Chondrocyte (in vitro differentiated cells): Measurements from ENCODE around the gene PRDM2. TPM values are rescaled to one million over a fixed set of nuclear protein-coding genes. Genes with fewer than 3 reads are reported as not detected.

Experiments
- DNase-seq: peaks from one replicate; pipeline ENCODE4 v3.0.0; 2021; ENCODE audit warnings: mixed read lengths, low spot score
- H3K27ac Mint-ChIP-seq: one replicate; pipeline ENCODE4 v1.8.0; 2021; ENCODE audit warnings: mild to moderate bottlenecking, moderate library complexity, mixed read lengths; ENCODE audit not compliant: unreplicated experiment
- H3K27me3 Mint-ChIP-seq: 2 replicates; pipeline ENCODE4 v1.8.0; 2021; ENCODE audit warnings: low read depth, mixed read lengths
- H3K36me3 Mint-ChIP-seq: 2 replicates; pipeline ENCODE4 v1.8.0; 2021; ENCODE audit warnings: low read depth, mixed read lengths
- H3K4me1 Mint-ChIP-seq: 2 replicates; pipeline ENCODE4 v1.8.0; 2021; ENCODE audit warnings: low read depth, mild to moderate bottlenecking, mixed read lengths
- H3K4me3 Mint-ChIP-seq: one replicate; pipeline ENCODE4 v1.8.0; 2021; ENCODE audit warnings: mild to moderate bottlenecking, moderate library complexity, mixed read lengths; ENCODE audit not compliant: unreplicated experiment
- H3K9me3 Mint-ChIP-seq: 2 replicates; pipeline ENCODE4 v1.8.0; 2021; ENCODE audit warnings: low read depth, mixed read lengths
- total RNA-seq: library from RNA; stranded (reverse); gene quantifications from 3 replicates; pipeline ENCODE4 v1.2.1, GENCODE V29; 2021
- TF ChIP-seq, protein P1 (sequence below): fragments of 200-600 bp; sonication (generic); IDR thresholded peaks from 2 replicates; pipeline ENCODE4 v1.5.0; 2021; ENCODE audit warnings: antibody characterized with exemption, mild to moderate bottlenecking, moderate library complexity

The PRDM2 gene
- total RNA-seq, 1 donor from 2014 or later: 36.8 TPM

DNA sequence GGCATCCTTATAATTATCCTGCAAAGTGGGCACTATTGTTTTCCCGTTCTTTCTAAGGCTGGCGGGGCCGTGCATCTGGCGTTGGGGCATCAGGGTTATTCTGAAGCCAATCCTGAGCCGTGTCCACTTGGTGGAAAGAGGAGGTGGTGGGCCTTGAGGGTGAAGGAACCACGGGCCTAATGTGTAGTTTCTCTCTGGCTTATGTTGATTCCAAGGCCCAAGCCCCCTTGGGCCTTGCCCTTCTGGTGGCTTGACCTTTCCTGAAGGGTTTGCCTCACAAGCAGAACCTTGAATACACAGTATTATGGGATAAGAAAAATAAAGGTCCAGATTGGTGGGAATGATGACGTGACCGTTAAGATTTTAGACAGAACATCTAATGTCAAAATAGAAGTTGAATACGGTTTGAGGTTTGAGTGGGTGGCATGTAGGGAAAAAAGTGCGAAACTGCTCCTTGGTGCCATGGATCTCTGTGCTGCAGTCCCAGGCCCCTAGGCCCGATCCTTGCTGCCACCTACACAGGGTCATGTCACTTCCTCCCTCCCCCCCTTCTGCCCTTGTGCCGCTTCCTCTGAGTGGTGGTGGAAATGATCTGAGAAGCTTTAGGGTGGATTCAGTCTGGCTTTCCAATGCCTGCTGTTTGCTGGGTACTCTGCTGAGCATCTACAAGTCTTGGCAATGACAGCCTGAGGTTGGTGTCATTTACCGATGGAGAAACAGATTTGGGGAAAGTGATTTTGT, 90.5 kb downstream of the PRDM2 start:
- no peak for DNase-seq
- Mint-ChIP-seq H3K27me3 (no peaks in the 10 kb centered on the region), H3K36me3 (peaks cover 20% of the 10 kb centered on the region), H3K9me3 (no peaks in the 10 kb centered on the region), H3K27ac (no peak overlapping the region), H3K4me3 (no peak overlapping the region), H3K4me1 (peaks cover 33% of the 10 kb centered on the region)
- TF ChIP-seq, protein P1, sequence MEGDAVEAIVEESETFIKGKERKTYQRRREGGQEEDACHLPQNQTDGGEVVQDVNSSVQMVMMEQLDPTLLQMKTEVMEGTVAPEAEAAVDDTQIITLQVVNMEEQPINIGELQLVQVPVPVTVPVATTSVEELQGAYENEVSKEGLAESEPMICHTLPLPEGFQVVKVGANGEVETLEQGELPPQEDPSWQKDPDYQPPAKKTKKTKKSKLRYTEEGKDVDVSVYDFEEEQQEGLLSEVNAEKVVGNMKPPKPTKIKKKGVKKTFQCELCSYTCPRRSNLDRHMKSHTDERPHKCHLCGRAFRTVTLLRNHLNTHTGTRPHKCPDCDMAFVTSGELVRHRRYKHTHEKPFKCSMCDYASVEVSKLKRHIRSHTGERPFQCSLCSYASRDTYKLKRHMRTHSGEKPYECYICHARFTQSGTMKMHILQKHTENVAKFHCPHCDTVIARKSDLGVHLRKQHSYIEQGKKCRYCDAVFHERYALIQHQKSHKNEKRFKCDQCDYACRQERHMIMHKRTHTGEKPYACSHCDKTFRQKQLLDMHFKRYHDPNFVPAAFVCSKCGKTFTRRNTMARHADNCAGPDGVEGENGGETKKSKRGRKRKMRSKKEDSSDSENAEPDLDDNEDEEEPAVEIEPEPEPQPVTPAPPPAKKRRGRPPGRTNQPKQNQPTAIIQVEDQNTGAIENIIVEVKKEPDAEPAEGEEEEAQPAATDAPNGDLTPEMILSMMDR: no peak

DNA sequence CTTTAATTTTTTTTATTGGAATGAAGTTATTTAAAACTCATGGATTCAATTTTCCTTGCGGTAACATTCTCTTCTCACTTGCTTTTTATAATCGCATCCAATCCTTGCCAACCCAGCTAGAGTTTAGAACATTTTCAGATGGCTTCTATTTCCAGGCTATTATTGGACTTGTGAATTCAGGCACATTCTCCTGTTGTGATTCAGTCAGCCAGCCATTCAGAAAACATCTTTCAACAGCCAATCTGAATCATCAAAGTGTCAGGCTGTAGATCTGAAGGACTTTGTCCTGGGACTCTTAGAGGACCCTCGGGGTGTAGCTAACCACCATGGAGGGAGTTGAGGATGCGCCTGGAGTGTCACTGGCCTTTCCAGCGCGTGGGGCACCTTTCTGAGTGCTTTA, 92.4 kb downstream of the PRDM2 start:
- DNase-seq: no peak
- no peaks in the 10 kb centered on the region for H3K9me3 Mint-ChIP-seq
- H3K4me3 Mint-ChIP-seq: no peak overlapping the region
- peaks cover 27% of the 10 kb centered on the region for H3K4me1 Mint-ChIP-seq
- H3K27me3 Mint-ChIP-seq: no peaks in the 10 kb centered on the region
- H3K27ac Mint-ChIP-seq: peak overlapping the region; percentile 79
- TF ChIP-seq, protein P1: no peak
- H3K36me3 Mint-ChIP-seq: peaks cover 17% of the 10 kb centered on the region

DNA sequence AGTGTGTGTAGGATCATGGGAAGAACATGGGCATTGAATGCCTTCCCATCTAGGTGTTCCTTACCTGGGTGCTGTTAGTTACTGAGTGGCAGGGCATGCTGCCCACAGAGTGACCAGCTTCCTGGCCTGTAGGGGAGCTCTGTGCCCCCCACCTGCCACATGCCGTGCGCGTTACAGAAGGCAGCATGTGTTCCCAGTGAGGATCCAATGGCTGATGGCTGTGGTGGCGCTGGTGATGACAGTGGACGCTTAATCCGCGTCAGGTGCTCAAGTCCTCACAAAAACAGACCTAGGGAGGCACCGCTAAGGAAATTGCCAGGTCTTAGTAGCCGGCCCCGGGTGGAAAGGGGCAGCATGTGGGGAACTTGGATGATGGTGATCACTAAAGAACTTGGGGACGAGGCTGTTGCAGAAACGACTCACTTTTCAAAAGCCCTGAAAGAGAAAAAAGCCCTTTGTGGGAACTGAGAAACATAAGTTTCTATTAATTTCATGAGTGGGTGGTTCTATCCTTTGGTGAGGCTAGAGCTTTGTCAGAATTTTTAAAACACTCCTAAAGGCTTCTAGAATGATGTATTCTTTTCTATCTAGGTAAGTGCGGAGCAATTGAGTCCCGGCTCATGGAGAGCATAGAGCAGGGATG, 93.2 kb downstream of the PRDM2 start:
- Mint-ChIP-seq H3K4me3 (no peak overlapping the region), H3K9me3 (no peaks in the 10 kb centered on the region), H3K4me1 (peaks cover 27% of the 10 kb centered on the region), H3K36me3 (peaks cover 17% of the 10 kb centered on the region), H3K27ac (peak overlapping the region; percentile 79), H3K27me3 (no peaks in the 10 kb centered on the region)
- TF ChIP-seq, protein P1: no peak
- DNase-seq: no peak

DNA sequence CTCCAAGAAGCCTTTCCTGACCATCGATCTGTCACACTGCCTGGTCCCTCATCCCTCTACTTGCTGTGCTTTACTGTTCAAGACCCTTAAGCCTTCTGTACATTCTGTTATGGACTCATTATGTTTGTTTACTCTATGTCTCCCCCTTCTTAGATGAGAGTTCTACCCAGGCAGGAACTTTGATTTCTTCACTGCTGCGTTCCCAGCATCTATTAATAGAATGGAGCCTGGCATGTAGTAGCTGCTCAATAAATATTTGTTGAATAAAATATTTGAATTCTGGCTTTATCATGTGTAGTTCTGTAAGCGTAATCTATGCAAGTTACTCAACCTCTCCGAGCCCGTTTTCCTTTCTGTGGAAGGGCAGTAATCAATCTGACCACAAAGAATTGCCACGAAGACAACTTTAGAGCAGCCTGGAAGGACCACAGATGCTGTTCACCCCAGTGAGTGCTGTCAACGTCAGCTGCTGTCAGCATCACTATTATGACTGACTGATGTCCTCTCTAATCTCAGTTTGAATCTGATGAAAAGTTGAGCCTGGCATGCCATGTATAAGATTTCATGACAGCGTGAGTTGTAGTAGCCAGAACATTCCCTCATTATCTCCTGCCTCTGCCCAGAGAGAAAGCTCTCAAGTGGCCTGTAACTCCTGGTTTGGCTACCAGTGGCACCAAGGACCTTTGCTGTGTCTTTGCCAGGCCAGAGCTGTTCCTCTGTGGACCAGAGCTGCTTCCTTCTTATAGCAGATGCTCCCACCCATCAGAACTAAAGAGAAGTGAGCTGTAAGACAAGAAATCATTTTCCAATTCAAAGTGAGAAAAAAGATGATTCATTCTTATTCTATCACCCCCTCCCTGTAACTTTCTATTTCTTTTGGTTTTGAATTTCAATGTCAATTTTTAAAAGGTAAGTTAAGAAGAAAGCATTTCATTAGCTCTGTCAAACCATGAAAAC, 94.5 kb downstream of the PRDM2 start:
- TF ChIP-seq, protein P1: no peak
- Mint-ChIP-seq H3K9me3 (no peaks in the 10 kb centered on the region), H3K27me3 (no peaks in the 10 kb centered on the region), H3K4me1 (peaks cover 27% of the 10 kb centered on the region), H3K27ac (no peak overlapping the region), H3K36me3 (peaks cover 14% of the 10 kb centered on the region), H3K4me3 (no peak overlapping the region)
- no peak for DNase-seq

DNA sequence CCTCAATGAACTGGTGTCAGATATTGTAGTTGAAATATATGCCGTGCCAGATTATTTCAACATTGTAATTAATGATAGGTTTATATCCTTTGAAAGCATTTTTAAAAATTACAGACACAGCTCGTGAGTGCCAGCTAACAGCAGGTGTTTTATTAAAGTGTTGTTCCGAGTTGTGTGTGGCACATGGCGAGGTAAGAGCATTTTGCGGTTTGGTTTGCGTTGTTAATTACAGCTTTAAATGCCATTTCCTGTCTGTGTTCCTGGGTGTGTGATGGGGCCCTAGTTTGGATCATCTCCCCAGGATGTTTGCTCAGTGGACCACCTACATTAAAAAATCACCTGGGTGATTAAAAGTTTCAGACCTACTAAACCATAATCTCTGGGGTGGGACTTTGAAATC, 97.4 kb downstream of the PRDM2 start:
- H3K36me3 Mint-ChIP-seq: peaks cover 11% of the 10 kb centered on the region
- H3K4me1 Mint-ChIP-seq: peaks cover 20% of the 10 kb centered on the region
- DNase-seq: no peak
- no peak overlapping the region for H3K27ac Mint-ChIP-seq
- H3K4me3 Mint-ChIP-seq: no peak overlapping the region
- H3K9me3 Mint-ChIP-seq: no peaks in the 10 kb centered on the region
- H3K27me3 Mint-ChIP-seq: no peaks in the 10 kb centered on the region
- TF ChIP-seq, protein P1: no peak
